Measurements from ENCODE around the gene SP140.

SP140 gene

DNA sequence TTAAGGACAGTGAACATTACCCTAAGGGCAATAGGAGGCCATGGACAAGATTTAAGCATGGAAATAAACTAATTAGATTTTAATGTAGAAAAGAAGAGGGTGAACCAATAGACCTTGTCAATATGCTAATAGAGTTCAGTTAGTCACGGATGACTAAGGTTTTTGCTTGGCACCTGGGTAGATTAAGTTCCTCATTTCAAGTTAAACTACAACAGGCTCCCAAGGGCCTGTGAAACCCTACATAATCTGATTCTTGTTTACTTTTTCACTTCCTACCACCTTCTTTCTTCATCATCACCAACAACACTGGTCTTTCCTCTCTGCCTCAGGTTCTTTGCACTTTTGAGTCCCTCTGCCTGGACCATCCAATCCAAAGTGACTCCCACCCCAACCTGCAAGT lies 20.5 kb upstream of the SP140 start:
- Histone ChIP-seq H4K8ac (ENCODE audit: low read depth, low read length) (no peak overlapping the region), H3K36me3 (ENCODE audit: control insufficient read depth in 1 of 2, insufficient read depth in 2 of 2, low read length in 2 of 2) (no peaks in the 10 kb centered on the region), H3K27me3 (ENCODE audit: insufficient read depth, low read length) (no peaks in the 10 kb centered on the region), H3K4me2 (ENCODE audit: low read length) (no peak overlapping the region), H3K9ac (ENCODE audit: low read length) (no peak overlapping the region), H3K79me1 (ENCODE audit: low read length) (no peaks in the 10 kb centered on the region), H3K23ac (ENCODE audit: low read length) (no peak overlapping the region), H3K18ac (ENCODE audit: low read length) (no peak overlapping the region), H3K79me2 (ENCODE audit: control insufficient read depth, insufficient read depth, low read length, poor library complexity) (no peaks in the 10 kb centered on the region), H3K4ac (ENCODE audit: low read depth, low read length) (no peak overlapping the region), H2BK120ac (ENCODE audit: insufficient read depth, low read length, poor library complexity) (no peak overlapping the region), H4K91ac (ENCODE audit: low read depth, low read length) (no peak overlapping the region), H3K4me1 (ENCODE audit: control insufficient read depth in 1 of 2, insufficient read depth in 2 of 2, low read length in 2 of 2) (no peaks in the 10 kb centered on the region), H3K27ac (ENCODE audit: low read depth, low read length) (no peak overlapping the region), H2AK5ac (ENCODE audit: low read length) (no peak overlapping the region), H3K9me3 (ENCODE audit: insufficient read depth, low read depth, low read length) (no peaks in the 10 kb centered on the region), H3K14ac (ENCODE audit: low read length) (no peak overlapping the region), H2BK5ac (ENCODE audit: low read depth, low read length, poor library complexity) (no peak overlapping the region), H2AFZ (ENCODE audit: insufficient read depth, low read length, poor library complexity) (no peak overlapping the region), H2BK12ac (ENCODE audit: low read length) (no peak overlapping the region), H3K4me3 (ENCODE audit: low read depth, low read length) (no peak overlapping the region), H4K12ac (ENCODE audit: low read depth, low read length) (no peak overlapping the region)
- WGBS (ENCODE audit: extremely low coverage, insufficient coverage, insufficient read length) = no CpG with 5 or more reads among the region's 1 CpG
- DNase-seq = no peak

DNA sequence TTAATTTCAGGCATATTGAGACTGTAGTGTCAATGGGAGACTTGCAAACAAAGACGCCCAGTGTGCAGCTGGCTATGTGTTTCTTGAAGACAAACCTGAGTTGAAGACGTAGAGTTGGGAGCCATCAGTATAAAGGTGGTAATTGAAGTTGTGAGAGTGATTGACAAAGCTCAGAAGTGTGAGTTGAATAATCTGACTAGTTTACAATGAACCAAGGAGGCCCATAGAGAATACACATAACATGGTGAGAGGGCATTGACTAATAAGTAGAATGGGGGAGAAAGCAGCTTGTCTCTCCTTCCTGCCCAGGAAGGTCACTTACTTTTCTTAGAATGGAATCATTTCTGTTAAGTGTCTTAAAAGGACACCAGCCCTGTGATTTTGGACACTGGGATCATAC lies 19.8 kb upstream of the SP140 start:
- Histone ChIP-seq H3K4ac (ENCODE audit: low read depth, low read length) (no peak overlapping the region), H3K14ac (ENCODE audit: low read length) (no peak overlapping the region), H3K36me3 (ENCODE audit: control insufficient read depth in 1 of 2, insufficient read depth in 2 of 2, low read length in 2 of 2) (no peaks in the 10 kb centered on the region), H3K18ac (ENCODE audit: low read length) (no peak overlapping the region), H3K9ac (ENCODE audit: low read length) (no peak overlapping the region), H3K27ac (ENCODE audit: low read depth, low read length) (no peak overlapping the region), H2BK120ac (ENCODE audit: insufficient read depth, low read length, poor library complexity) (no peak overlapping the region), H3K23ac (ENCODE audit: low read length) (no peak overlapping the region), H3K4me3 (ENCODE audit: low read depth, low read length) (no peak overlapping the region), H4K91ac (ENCODE audit: low read depth, low read length) (no peak overlapping the region), H3K4me2 (ENCODE audit: low read length) (no peak overlapping the region), H2AFZ (ENCODE audit: insufficient read depth, low read length, poor library complexity) (no peak overlapping the region), H3K9me3 (ENCODE audit: insufficient read depth, low read depth, low read length) (no peaks in the 10 kb centered on the region), H4K12ac (ENCODE audit: low read depth, low read length) (no peak overlapping the region), H2BK5ac (ENCODE audit: low read depth, low read length, poor library complexity) (no peak overlapping the region), H2AK5ac (ENCODE audit: low read length) (no peak overlapping the region), H4K8ac (ENCODE audit: low read depth, low read length) (no peak overlapping the region), H2BK12ac (ENCODE audit: low read length) (no peak overlapping the region), H3K79me1 (ENCODE audit: low read length) (no peaks in the 10 kb centered on the region), H3K79me2 (ENCODE audit: control insufficient read depth, insufficient read depth, low read length, poor library complexity) (no peaks in the 10 kb centered on the region), H3K27me3 (ENCODE audit: insufficient read depth, low read length) (no peaks in the 10 kb centered on the region), H3K4me1 (ENCODE audit: control insufficient read depth in 1 of 2, insufficient read depth in 2 of 2, low read length in 2 of 2) (no peaks in the 10 kb centered on the region)
- DNase-seq = no peak
- no CpG with 5 or more reads among the region's 2 CpGs for WGBS (ENCODE audit: extremely low coverage, insufficient coverage, insufficient read length)

DNA sequence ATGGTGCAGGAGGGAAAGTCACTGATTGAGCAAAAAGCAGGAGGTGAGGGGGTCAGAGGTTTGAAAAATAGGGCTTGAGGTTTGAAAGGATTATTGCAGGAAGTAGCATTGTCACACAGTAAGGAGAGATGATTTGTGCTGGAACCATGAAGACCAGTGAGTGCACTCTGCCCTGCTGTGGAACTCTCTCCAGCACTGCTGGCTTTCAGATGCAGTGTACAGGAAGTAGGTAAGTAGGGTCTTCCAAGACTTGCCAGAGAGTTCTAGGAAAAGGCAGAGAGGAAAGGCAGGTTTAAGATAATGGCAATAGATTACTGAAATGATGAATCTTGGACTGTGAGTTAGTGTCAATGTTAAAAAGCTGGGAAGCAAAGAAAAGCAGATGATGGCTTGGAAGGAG lies 17.0 kb upstream of the SP140 start:
- Histone ChIP-seq H3K4ac (ENCODE audit: low read depth, low read length) (no peak overlapping the region), H3K36me3 (ENCODE audit: control insufficient read depth in 1 of 2, insufficient read depth in 2 of 2, low read length in 2 of 2) (peaks cover 0 to 1% of the 10 kb centered on the region in 2 experiments), H3K23ac (ENCODE audit: low read length) (no peak overlapping the region), H3K4me3 (ENCODE audit: low read depth, low read length) (no peak overlapping the region), H3K9ac (ENCODE audit: low read length) (no peak overlapping the region), H3K79me1 (ENCODE audit: low read length) (no peaks in the 10 kb centered on the region), H3K27ac (ENCODE audit: low read depth, low read length) (no peak overlapping the region), H3K79me2 (ENCODE audit: control insufficient read depth, insufficient read depth, low read length, poor library complexity) (no peaks in the 10 kb centered on the region), H4K12ac (ENCODE audit: low read depth, low read length) (no peak overlapping the region), H3K4me1 (ENCODE audit: control insufficient read depth in 1 of 2, insufficient read depth in 2 of 2, low read length in 2 of 2) (no peaks in the 10 kb centered on the region), H2BK5ac (ENCODE audit: low read depth, low read length, poor library complexity) (no peak overlapping the region), H3K9me3 (ENCODE audit: insufficient read depth, low read depth, low read length) (no peaks in the 10 kb centered on the region), H3K14ac (ENCODE audit: low read length) (no peak overlapping the region), H4K8ac (ENCODE audit: low read depth, low read length) (no peak overlapping the region), H2BK120ac (ENCODE audit: insufficient read depth, low read length, poor library complexity) (no peak overlapping the region), H4K91ac (ENCODE audit: low read depth, low read length) (no peak overlapping the region), H2AK5ac (ENCODE audit: low read length) (no peak overlapping the region), H2AFZ (ENCODE audit: insufficient read depth, low read length, poor library complexity) (no peak overlapping the region), H2BK12ac (ENCODE audit: low read length) (no peak overlapping the region), H3K4me2 (ENCODE audit: low read length) (no peak overlapping the region), H3K18ac (ENCODE audit: low read length) (no peak overlapping the region), H3K27me3 (ENCODE audit: insufficient read depth, low read length) (no peaks in the 10 kb centered on the region)
- no peak for DNase-seq

DNA sequence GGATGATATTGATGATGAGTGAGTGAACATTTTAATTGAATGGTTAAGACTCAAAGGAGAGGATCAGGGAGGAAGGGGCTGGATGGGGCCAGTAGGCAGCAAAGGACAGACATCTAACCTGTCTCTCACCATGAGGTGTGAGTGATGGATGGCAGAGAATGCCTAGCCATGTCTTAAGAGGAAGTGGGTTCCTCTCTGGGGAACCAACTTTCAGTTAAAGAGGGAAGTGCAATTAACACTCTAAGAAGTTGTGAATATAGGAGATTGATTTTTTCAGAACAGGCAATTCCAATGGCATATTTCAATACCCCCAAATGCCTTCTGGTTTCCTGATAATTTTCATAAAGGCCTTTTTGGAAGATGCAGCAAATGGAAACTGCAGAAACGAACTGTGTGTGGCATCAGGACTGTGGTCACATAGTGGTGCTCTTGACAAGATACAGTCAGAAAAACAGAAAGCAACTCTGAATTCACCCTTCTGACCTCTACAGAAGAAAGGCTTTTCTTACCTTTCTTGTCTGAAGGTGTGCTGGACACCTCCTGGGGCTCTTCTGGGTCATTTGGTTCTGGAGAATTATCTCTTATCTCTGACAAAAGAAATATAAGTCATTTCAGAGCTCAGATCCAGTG lies 16.0 kb upstream of the SP140 start:
- no CpG with 5 or more reads among the region's 1 CpG for WGBS (ENCODE audit: extremely low coverage, insufficient coverage, insufficient read length)
- no peaks in the 10 kb centered on the region for H3K9me3 ChIP-seq (ENCODE audit: insufficient read depth, low read depth, low read length)
- H2BK5ac ChIP-seq (ENCODE audit: low read depth, low read length, poor library complexity) = no peak overlapping the region
- H2BK12ac ChIP-seq (ENCODE audit: low read length) = no peak overlapping the region
- no peak overlapping the region for H2BK120ac ChIP-seq (ENCODE audit: insufficient read depth, low read length, poor library complexity)
- no peaks in the 10 kb centered on the region for H3K27me3 ChIP-seq (ENCODE audit: insufficient read depth, low read length)
- H3K4me2 ChIP-seq (ENCODE audit: low read length) = no peak overlapping the region
- H3K4ac ChIP-seq (ENCODE audit: low read depth, low read length) = no peak overlapping the region
- H3K4me1 ChIP-seq (ENCODE audit: control insufficient read depth in 1 of 2, insufficient read depth in 2 of 2, low read length in 2 of 2) = no peaks in the 10 kb centered on the region
- no peak overlapping the region for H3K14ac ChIP-seq (ENCODE audit: low read length)
- H3K23ac ChIP-seq (ENCODE audit: low read length) = no peak overlapping the region
- no peak overlapping the region for H4K12ac ChIP-seq (ENCODE audit: low read depth, low read length)
- no peak overlapping the region for H3K9ac ChIP-seq (ENCODE audit: low read length)
- peaks cover 0 to 1% of the 10 kb centered on the region in 2 experiments for H3K36me3 ChIP-seq (ENCODE audit: control insufficient read depth in 1 of 2, insufficient read depth in 2 of 2, low read length in 2 of 2)
- no peak overlapping the region for H2AFZ ChIP-seq (ENCODE audit: insufficient read depth, low read length, poor library complexity)
- no peak overlapping the region for H3K27ac ChIP-seq (ENCODE audit: low read depth, low read length)
- H3K18ac ChIP-seq (ENCODE audit: low read length) = no peak overlapping the region
- no peak for DNase-seq
- H3K4me3 ChIP-seq (ENCODE audit: low read depth, low read length) = no peak overlapping the region
- no peak overlapping the region for H2AK5ac ChIP-seq (ENCODE audit: low read length)
- no peaks in the 10 kb centered on the region for H3K79me1 ChIP-seq (ENCODE audit: low read length)
- no peak overlapping the region for H4K8ac ChIP-seq (ENCODE audit: low read depth, low read length)
- no peak overlapping the region for H4K91ac ChIP-seq (ENCODE audit: low read depth, low read length)
- H3K79me2 ChIP-seq (ENCODE audit: control insufficient read depth, insufficient read depth, low read length, poor library complexity) = no peaks in the 10 kb centered on the region

All from trophoblast cell (in vitro differentiated cells and primary cell).